Suprapubic skin (tissue), 4 donors: ENCODE results near the gene CBLN4.

Experiments used
- CTCF ChIP-seq, 2 donors: fragments of 200-600 bp in 1 of 2; fragments of 450-650 bp in 1 of 2; sonication (generic) in 1 of 2; IDR thresholded peaks; one replicate each; pipeline ENCODE4 v1.5.1; 2016 to 2019; ENCODE audit warnings: antibody characterized with exemption in 2 of 2, mild to moderate bottlenecking in 1 of 2, moderate library complexity in 1 of 2
- EP300 ChIP-seq: sonication (generic); formaldehyde crosslinking; IDR thresholded peaks from one replicate; pipeline ENCODE4 v1.6.1; 2017; ENCODE audit warnings: antibody characterized with exemption
- POLR2A ChIP-seq, 2 donors: fragments of 450-650 bp; IDR thresholded peaks; one replicate each; pipeline ENCODE4 v1.6.1; 2017; ENCODE audit warnings: antibody characterized with exemption in 2 of 2, mild to moderate bottlenecking in 2 of 2, moderate library complexity in 2 of 2
- POLR2AphosphoS5 ChIP-seq, 3 donors: sonication (generic); formaldehyde crosslinking; IDR thresholded peaks; one replicate each; pipeline ENCODE4 v1.6.1; 2017; ENCODE audit warnings: antibody characterized with exemption in 3 of 3

GRCh38 chr20:56032251-56032650 is 26.9 kb upstream of the CBLN4 start:
- TF ChIP-seq CTCF (IDR thresholded peaks at IDR 0.05) (no peak), POLR2A (IDR thresholded peaks at IDR 0.05) (no peak), POLR2AphosphoS5 (IDR thresholded peaks at IDR 0.05) (no peak), EP300 (no peak)
